Parietal lobe (tissue), 1 donor: ENCODE measurements around the gene KLHL34. TPM values are rescaled to one million over a fixed set of nuclear protein-coding genes. Genes with fewer than 3 reads are reported as not detected.

Experiments used
- total RNA-seq: library from RNA; depleted of rRNA; stranded (reverse); fragments of >200 nt; gene quantifications from one replicate; pipeline ENCODE4 v1.2.3, GENCODE V29; 2014

KLHL34 gene
- total RNA-seq: not detected

GRCh38 chrX:21658152-21658737 lies at the start of gene KLHL34:
KLHL34 (minus strand) TSS chrX:21658330; CDS start chrX:21657788, 542 bp downstream.

Other genes with a start within 250 kb of the KLHL34 start
- gene SMPX, start 99.8 kb upstream of the KLHL34 start, total RNA-seq: not detected
- 16.3 TPM for gene MBTPS2, start 181.3 kb upstream of the KLHL34 start, total RNA-seq
- gene YY2, start 197.7 kb upstream of the KLHL34 start, total RNA-seq: 4.4 TPM